Measurements from ENCODE around the gene TRPT1.

Gene TRPT1

DNA sequence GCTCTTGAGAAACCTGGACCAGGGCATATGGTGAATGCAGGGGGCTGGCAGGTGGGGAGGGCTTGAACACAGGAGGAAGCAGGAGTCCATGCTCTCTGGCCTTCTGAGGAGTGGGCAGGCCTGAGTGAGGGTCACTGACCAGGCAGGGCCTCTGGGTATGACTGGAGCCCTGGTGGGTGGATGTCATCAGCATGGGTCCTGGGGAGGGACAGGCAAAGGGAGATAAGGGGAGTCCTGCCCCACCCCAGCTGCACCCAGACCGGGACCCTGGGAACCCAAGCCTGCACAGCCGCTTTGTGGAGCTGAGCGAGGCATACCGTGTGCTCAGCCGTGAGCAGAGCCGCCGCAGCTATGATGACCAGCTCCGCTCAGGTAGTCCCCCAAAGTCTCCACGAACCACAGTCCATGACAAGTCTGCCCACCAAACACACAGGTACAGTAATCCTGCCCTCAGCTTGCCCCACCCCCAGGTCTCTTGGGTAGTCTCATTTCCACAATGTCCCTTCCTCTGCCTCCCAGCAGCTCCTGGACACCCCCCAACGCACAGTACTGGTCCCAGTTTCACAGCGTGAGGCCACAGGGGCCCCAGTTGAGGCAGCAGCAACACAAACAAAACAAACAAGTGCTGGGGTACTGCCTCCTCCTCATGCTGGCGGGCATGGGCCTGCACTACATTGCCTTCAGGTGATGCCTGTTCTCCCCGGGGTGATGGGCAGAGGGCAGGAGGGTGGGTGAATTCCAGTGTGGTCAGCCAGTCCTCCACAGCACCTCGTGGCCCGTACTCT lies 6.4 kb upstream of the TRPT1 start:
- peaks cover 3% of the 10 kb centered on the region for H3K36me3 ChIP-seq (ENCODE audit: insufficient read depth, low read length)
- H3K4me1 ChIP-seq (ENCODE audit: insufficient read depth, low read length): peaks cover 52% of the 10 kb centered on the region
- no peak overlapping the region for H3K4me3 ChIP-seq (ENCODE audit: low read depth in 1 of 2, low read length in 2 of 2)
- H3K27ac ChIP-seq (ENCODE audit: low read depth, low read length): no peak overlapping the region
- no peaks in the 10 kb centered on the region for H3K9me3 ChIP-seq (ENCODE audit: low read length)
- H3K27me3 ChIP-seq (ENCODE audit: control insufficient read depth in 1 of 2, insufficient read depth in 2 of 2, low read length in 2 of 2): no peaks in the 10 kb centered on the region
- H3K9ac ChIP-seq (ENCODE audit: low read length): no peak overlapping the region

DNA sequence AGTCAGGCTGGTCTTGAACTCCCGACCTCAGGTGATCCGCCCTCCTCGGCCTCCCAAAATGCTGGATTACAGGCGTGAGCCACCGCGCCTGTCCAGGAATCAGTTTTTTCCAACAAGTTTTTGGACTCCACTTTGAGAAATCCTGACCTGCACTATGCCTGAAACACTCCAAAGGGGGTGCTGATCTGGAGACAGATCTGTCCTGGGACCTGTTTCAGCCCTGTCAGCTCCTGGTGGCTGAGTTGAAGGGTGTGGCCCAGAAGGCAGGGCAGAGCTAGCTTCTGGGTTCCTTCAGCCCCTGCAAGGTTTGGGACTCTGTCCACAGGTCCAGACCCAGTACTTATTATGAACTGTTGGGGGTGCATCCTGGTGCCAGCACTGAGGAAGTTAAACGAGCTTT lies 5.6 kb upstream of the TRPT1 start:
- Histone ChIP-seq H3K4me3 (ENCODE audit: low read depth in 1 of 2, low read length in 2 of 2) (no peak overlapping the region), H3K27ac (ENCODE audit: low read depth, low read length) (no peak overlapping the region), H3K9me3 (ENCODE audit: low read length) (no peaks in the 10 kb centered on the region), H3K9ac (ENCODE audit: low read length) (no peak overlapping the region), H3K4me1 (ENCODE audit: insufficient read depth, low read length) (peaks cover 60% of the 10 kb centered on the region), H3K27me3 (ENCODE audit: control insufficient read depth in 1 of 2, insufficient read depth in 2 of 2, low read length in 2 of 2) (no peaks in the 10 kb centered on the region), H3K36me3 (ENCODE audit: insufficient read depth, low read length) (no peaks in the 10 kb centered on the region)

DNA sequence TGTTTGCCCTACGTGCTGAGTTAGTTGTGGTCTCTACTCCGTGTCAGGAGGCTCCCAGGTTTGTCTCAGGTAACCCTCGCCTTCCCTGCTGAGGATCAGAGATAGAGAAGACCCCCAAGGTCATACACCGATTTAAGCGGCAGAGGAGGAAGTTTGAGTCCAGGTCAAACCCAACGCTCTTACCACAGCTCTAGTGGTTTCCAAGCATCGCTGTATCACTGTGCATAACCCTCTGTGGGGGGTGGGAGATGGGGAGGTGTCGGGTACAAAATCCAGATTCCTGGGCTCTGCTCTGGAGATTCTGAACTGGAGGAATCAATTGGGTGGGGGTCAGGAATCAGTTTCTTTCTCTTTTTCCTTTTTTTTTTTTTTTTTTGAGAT lies 5.0 kb upstream of the TRPT1 start:
- Histone ChIP-seq H3K36me3 (ENCODE audit: insufficient read depth, low read length) (no peaks in the 10 kb centered on the region), H3K27ac (ENCODE audit: low read depth, low read length) (peak overlapping the region; percentile 95), H3K9me3 (ENCODE audit: low read length) (no peaks in the 10 kb centered on the region), H3K4me1 (ENCODE audit: insufficient read depth, low read length) (peaks cover 62% of the 10 kb centered on the region), H3K27me3 (ENCODE audit: control insufficient read depth in 1 of 2, insufficient read depth in 2 of 2, low read length in 2 of 2) (no peaks in the 10 kb centered on the region), H3K4me3 (ENCODE audit: low read depth in 1 of 2, low read length in 2 of 2) (peak overlapping the region; percentile 71 to 80), H3K9ac (ENCODE audit: low read length) (peak overlapping the region; percentile 74)

DNA sequence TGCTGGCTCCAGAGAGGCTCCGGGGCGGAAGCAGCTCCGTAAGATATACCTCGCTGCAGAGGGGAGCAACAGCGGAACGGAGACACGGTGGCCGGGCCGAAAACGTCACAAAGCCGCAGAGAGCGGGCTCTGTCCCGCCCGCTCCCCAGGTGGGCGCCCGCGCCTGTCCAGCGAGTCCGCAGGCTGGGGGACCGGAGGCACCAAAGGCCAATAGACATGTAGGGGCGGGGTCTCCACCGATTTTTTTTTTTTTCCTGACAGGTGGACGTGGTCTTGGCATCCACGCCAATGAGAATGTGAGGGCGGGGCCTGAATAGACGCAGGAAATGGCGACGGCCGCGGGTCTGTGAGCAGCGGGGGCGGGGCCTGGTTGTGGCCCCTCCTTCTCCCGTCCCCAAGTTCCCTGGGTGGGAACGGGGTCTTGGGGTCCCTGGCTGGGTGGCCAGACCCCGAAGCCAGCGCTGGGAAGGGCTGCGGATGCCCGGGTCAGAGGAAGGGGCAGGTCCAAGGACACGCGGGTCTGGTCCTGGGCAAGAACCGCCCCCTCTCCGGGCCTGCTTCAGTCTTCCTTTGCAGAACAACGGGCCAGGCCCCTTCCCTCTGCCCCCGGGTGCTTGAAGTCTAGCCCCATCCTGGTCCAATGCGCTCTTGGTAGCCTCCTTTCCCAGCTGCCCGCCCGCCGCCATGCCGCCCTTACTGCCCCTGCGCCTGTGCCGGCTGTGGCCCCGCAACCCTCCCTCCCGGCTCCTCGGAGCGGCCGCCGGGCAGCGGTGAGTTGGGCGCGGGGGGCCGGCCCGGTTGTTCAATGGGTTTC lies 4.4 kb upstream of the TRPT1 start, which contains the start of gene DNAJC4:
TSS of gene DNAJC4 (plus strand) at position 378 of the 814 bp plus-strand sequence. CDS start at position 685, 307 bp downstream.
- Histone ChIP-seq H3K9ac (ENCODE audit: low read length) (peak within 1 kb of the TSS; percentile 74), H3K27ac (ENCODE audit: low read depth, low read length) (peak within 1 kb of the TSS; percentile 95), H3K27me3 (ENCODE audit: control insufficient read depth in 1 of 2, insufficient read depth in 2 of 2, low read length in 2 of 2) (no peaks in the 10 kb centered on the region), H3K4me3 (ENCODE audit: low read depth in 1 of 2, low read length in 2 of 2) (peak within 1 kb of the TSS; percentile 71 to 80), H3K9me3 (ENCODE audit: low read length) (no peaks in the 10 kb centered on the region), H3K4me1 (ENCODE audit: insufficient read depth, low read length) (peaks cover 59% of the 10 kb centered on the region), H3K36me3 (ENCODE audit: insufficient read depth, low read length) (no peaks in the 10 kb centered on the region)

DNA sequence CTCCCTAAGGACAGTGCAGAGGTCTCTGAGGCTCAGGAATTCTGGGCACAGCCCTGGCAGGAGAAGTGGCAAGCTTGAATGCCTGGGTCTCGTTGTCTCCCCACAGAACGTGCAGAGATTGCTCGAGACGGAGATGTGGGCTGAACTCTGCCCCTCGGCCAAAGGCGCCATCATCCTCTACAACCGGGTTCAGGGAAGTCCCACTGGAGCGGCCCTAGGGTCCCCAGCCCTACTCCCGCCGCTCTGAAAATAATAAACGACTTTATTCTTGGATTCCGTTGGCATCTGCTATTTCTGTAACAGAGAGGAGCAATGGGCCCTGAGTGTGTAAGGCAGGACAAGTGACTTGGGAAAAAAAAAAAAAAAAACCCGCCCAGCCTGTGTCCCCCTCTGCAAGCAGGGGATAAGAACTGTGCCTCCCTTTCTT lies 3.8 kb upstream of the TRPT1 start:
- H3K9ac ChIP-seq (ENCODE audit: low read length): peak overlapping the region; percentile 74
- H3K27ac ChIP-seq (ENCODE audit: low read depth, low read length): peak overlapping the region; percentile 95
- H3K36me3 ChIP-seq (ENCODE audit: insufficient read depth, low read length): no peaks in the 10 kb centered on the region
- no peaks in the 10 kb centered on the region for H3K9me3 ChIP-seq (ENCODE audit: low read length)
- H3K4me3 ChIP-seq (ENCODE audit: low read depth in 1 of 2, low read length in 2 of 2): peak overlapping the region; percentile 71 to 80
- H3K27me3 ChIP-seq (ENCODE audit: control insufficient read depth in 1 of 2, insufficient read depth in 2 of 2, low read length in 2 of 2): no peaks in the 10 kb centered on the region
- peaks cover 60% of the 10 kb centered on the region for H3K4me1 ChIP-seq (ENCODE audit: insufficient read depth, low read length)

DNA sequence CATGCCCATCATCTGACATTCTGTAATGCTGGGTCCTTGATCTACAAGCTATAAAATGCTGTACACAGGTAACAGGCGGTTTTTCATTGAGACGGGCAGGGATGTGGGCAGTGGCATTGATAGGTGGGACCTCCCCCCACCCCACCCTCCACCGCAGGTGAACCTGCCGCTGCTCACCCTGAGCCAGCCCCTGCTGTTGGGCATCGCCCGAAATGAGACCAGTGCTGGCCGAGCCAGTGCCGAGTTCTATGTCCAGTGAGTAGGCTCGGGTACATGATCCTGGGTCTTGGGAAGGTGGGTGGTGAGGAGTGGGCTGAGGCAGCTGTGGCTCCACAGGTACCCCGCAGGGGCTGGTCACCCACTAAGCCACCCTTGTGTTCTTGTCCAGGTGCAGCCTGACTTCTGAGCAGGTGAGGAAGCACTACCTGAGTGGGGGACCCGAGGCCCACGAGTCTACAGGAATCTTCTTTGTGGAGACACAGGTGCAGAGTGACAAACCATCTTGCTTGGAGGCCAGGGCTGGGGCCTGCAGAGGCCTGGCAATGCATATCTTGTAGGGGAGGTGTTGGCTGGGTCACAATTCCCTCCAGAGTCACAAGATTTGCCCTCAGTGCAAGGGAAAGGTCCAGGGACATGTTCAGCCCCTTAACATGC lies 3.2 kb upstream of the TRPT1 start:
- Histone ChIP-seq H3K9ac (ENCODE audit: low read length) (peak overlapping the region; percentile 74), H3K4me1 (ENCODE audit: insufficient read depth, low read length) (peaks cover 60% of the 10 kb centered on the region), H3K36me3 (ENCODE audit: insufficient read depth, low read length) (no peaks in the 10 kb centered on the region), H3K9me3 (ENCODE audit: low read length) (no peaks in the 10 kb centered on the region), H3K27me3 (ENCODE audit: control insufficient read depth in 1 of 2, insufficient read depth in 2 of 2, low read length in 2 of 2) (no peaks in the 10 kb centered on the region), H3K27ac (ENCODE audit: low read depth, low read length) (peak overlapping the region; percentile 95), H3K4me3 (ENCODE audit: low read depth in 1 of 2, low read length in 2 of 2) (peak overlapping the region in 1 of 2 donors; percentile 80)

DNA sequence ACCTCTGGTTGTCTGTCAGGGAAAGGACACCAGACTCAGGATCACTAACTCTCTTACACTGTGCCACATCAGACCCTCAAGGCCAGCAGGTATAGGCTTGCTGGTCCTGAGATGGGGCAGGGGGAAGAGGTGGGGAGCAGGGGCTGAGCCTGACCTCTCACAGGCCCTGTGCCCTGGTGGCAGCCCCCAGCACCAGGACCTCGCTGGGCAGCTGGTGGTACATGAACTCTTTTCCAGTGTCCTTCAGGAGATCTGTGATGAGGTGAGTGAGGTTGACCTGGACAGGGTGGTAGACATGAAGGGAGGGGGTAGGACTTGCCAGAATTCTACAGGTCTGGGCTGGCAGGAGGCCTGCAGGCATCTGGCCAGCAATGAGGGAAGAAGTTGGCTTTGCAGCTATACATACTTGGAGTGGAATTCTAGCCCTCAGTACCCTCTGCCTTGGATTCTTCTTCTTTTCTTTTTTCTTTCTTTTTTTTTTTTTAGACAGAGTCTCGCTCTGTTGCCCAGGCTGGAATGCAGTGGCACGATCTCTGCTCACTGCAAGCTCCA lies 1.5 kb upstream of the TRPT1 start:
- Histone ChIP-seq H3K9me3 (ENCODE audit: low read length) (no peaks in the 10 kb centered on the region), H3K9ac (ENCODE audit: low read length) (peak overlapping the region; percentile 82), H3K4me1 (ENCODE audit: insufficient read depth, low read length) (peaks cover 46% of the 10 kb centered on the region), H3K27ac (ENCODE audit: low read depth, low read length) (peak overlapping the region; percentile 86), H3K27me3 (ENCODE audit: control insufficient read depth in 1 of 2, insufficient read depth in 2 of 2, low read length in 2 of 2) (no peaks in the 10 kb centered on the region), H3K36me3 (ENCODE audit: insufficient read depth, low read length) (no peaks in the 10 kb centered on the region), H3K4me3 (ENCODE audit: low read depth in 1 of 2, low read length in 2 of 2) (peak overlapping the region in 1 of 2 donors; percentile 89)

DNA sequence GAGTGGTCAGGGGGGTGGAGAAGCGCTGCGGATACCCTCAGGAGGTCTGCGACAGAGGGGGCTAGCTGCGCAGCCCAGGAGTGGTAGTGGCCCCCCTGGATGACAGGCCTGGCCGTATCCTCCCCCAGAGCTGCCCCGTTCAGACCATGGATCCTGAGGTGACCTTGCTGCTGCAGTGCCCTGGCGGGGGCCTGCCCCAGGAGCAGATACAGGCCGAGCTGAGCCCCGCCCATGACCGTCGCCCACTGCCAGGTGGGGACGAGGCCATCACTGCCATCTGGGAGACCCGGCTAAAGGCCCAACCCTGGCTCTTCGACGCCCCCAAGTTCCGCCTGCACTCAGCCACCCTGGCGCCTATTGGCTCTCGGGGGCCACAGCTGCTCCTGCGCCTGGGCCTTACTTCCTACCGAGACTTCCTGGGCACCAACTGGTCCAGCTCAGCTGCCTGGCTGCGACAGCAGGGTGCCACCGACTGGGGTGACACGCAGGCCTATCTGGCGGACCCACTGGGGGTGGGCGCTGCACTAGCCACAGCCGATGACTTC lies 593 bp upstream of the TRPT1 start:
- no peaks in the 10 kb centered on the region for H3K36me3 ChIP-seq (ENCODE audit: insufficient read depth, low read length)
- peak overlapping the region; percentile 86 for H3K27ac ChIP-seq (ENCODE audit: low read depth, low read length)
- peaks cover 37% of the 10 kb centered on the region for H3K4me1 ChIP-seq (ENCODE audit: insufficient read depth, low read length)
- no peaks in the 10 kb centered on the region for H3K27me3 ChIP-seq (ENCODE audit: control insufficient read depth in 1 of 2, insufficient read depth in 2 of 2, low read length in 2 of 2)
- peak overlapping the region; percentile 82 for H3K9ac ChIP-seq (ENCODE audit: low read length)
- no peaks in the 10 kb centered on the region for H3K9me3 ChIP-seq (ENCODE audit: low read length)
- H3K4me3 ChIP-seq (ENCODE audit: low read depth in 1 of 2, low read length in 2 of 2): peak overlapping the region; percentile 71 to 89

DNA sequence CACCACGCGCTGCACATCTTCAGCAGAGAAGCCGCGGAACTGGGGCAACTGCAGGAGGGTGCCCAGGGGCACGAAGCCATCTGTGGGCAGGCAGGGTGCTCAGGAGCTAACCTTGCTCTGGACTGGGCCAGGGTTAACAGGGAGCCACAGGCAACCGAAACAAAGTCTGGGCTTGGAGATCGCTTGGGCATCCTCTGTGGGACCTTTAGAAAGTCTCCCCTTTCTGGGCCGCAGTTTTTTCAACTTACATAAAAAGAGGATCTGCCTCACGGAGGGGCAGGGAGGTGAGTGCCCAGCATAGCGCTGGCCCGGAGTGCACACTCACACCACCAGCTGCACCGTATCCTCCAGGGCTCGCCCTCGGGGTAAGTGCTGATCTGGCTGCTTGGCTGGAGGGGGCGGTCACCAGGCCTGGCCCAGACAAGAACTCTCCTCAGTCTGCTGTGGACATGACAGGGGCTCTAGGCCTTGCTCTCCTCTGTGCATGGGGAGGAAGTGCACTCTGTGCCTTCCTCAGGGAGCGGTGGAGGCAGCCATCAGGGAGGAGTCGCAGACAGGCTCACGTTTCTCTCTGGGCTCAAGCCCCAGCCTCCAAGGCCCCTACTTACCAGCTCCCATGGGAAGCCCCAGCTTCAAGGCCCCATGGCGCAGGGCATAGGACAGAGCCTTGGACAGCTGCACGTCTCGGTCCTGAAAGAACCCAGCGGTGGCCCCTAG lies 937 bp downstream of the TRPT1 start:
- H3K4me1 ChIP-seq (ENCODE audit: insufficient read depth, low read length): peaks cover 29% of the 10 kb centered on the region
- peak overlapping the region; percentile 86 for H3K27ac ChIP-seq (ENCODE audit: low read depth, low read length)
- peak overlapping the region; percentile 71 to 89 for H3K4me3 ChIP-seq (ENCODE audit: low read depth in 1 of 2, low read length in 2 of 2)
- H3K36me3 ChIP-seq (ENCODE audit: insufficient read depth, low read length): no peaks in the 10 kb centered on the region
- no peaks in the 10 kb centered on the region for H3K27me3 ChIP-seq (ENCODE audit: control insufficient read depth in 1 of 2, insufficient read depth in 2 of 2, low read length in 2 of 2)
- H3K9me3 ChIP-seq (ENCODE audit: low read length): no peaks in the 10 kb centered on the region
- H3K9ac ChIP-seq (ENCODE audit: low read length): peak overlapping the region; percentile 82

DNA sequence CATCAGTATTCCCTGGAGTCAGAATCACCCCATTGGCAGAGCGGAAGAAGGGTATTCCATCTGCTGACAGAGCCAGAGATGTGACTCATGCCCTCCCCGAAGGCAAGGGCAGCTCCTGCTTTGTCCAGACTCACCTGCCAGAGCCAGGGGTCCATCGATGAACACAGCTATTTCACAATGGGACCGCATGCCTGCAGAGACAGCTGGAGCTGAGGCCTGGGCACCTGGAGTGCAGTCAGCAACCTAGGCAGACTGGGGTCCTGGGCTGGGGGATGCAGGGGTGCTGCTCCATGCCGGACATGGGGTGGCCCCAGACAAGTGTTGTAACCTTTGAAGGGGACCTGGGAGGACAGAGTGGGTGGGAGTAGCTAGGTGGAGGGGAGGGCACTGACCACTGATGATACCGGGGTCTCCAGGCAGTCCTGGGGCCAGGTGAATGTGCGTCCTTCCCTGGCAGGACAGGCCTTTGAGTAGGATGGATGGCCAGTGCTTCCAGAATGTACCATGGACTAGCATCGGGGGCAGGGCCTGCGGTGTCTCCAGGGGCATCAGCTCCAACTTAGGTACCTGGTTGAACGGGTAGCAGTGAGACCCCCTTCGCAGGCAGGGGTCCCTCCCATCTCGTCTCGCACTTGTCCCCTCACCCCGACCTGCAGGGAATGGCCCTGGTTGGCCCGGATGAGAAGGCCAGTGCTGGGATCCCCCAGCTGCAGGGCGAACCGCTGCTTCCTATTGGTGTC lies 1.7 kb downstream of the TRPT1 start:
- Histone ChIP-seq H3K4me3 (ENCODE audit: low read depth in 1 of 2, low read length in 2 of 2) (no peak overlapping the region), H3K36me3 (ENCODE audit: insufficient read depth, low read length) (no peaks in the 10 kb centered on the region), H3K9me3 (ENCODE audit: low read length) (no peaks in the 10 kb centered on the region), H3K27me3 (ENCODE audit: control insufficient read depth in 1 of 2, insufficient read depth in 2 of 2, low read length in 2 of 2) (no peaks in the 10 kb centered on the region), H3K4me1 (ENCODE audit: insufficient read depth, low read length) (peaks cover 24% of the 10 kb centered on the region), H3K9ac (ENCODE audit: low read length) (no peak overlapping the region), H3K27ac (ENCODE audit: low read depth, low read length) (no peak overlapping the region)
